MCF 10A (cell line): ENCODE results near the gene NCAM1. TPM values are rescaled to one million over a fixed set of nuclear protein-coding genes. Genes with fewer than 3 reads are reported as not detected.

Experiments used
- BruUV-seq: library from RNA; stranded (reverse); fragments of 400-500 nt; replicated peaks from 2 replicates; lab custom pipeline; 2021; lab: Mats Ljungman, UMichigan
- CTCF ChIA-PET: fragments of 300-600 bp; sonication (Branson Sonifier 250); formaldehyde crosslinking; extraction: SDS; loops from one replicate; lab custom pipeline; 2021; ENCODE audit warnings: antibody characterized with exemption, inconsistent platforms; lab: Yijun Ruan, JAX
- POLR2A ChIA-PET: fragments of 300-600, 350-650 bp; sonication (Branson Sonifier 250); formaldehyde crosslinking; extraction: SDS; loops from one replicate; lab custom pipeline; 2020; ENCODE audit warnings: antibody characterized with exemption, inconsistent platforms; lab: Yijun Ruan, JAX
- DNase-seq: peaks from one replicate; pipeline ENCODE4 v3.0.0-alpha.2; 2018; ENCODE audit not compliant: unreplicated experiment
- H3K27ac Mint-ChIP-seq: one replicate; pipeline ENCODE4 v1.8.0; 2022; ENCODE audit warnings: mild to moderate bottlenecking, low read depth, mixed read lengths; ENCODE audit not compliant: unreplicated experiment
- H3K27me3 Mint-ChIP-seq: one replicate; pipeline ENCODE4 v1.8.0; 2022; ENCODE audit warnings: mixed read lengths; ENCODE audit not compliant: insufficient read depth, unreplicated experiment
- H3K36me3 Mint-ChIP-seq: one replicate; pipeline ENCODE4 v1.8.0; 2022; ENCODE audit warnings: mild to moderate bottlenecking, moderate library complexity, mixed read lengths; ENCODE audit not compliant: insufficient read depth, unreplicated experiment
- H3K4me1 Mint-ChIP-seq: one replicate; pipeline ENCODE4 v1.8.0; 2022; ENCODE audit warnings: mixed read lengths; ENCODE audit not compliant: insufficient read depth, unreplicated experiment
- H3K4me3 Mint-ChIP-seq: one replicate; pipeline ENCODE4 v1.8.0; 2022; ENCODE audit warnings: mild to moderate bottlenecking, moderate library complexity, mixed read lengths; ENCODE audit not compliant: unreplicated experiment
- H3K9me3 Mint-ChIP-seq: one replicate; pipeline ENCODE4 v1.8.0; 2022; ENCODE audit warnings: mixed read lengths; ENCODE audit not compliant: unreplicated experiment
- CTCF ChIP-seq: fragments of 200-600 bp; IDR thresholded peaks from one replicate; pipeline ENCODE4 v1.8.0; 2022; ENCODE audit warnings: antibody characterized with exemption, mild to moderate bottlenecking; ENCODE audit not compliant: unreplicated experiment
- intact Hi-C: fragments of 100-400 bp; cut with micrococcal nuclease; formaldehyde crosslinking; loops from 2 replicates; pipeline ENCODE4 v1.14.1; 2022
- total RNA-seq: library from RNA; stranded (reverse); gene quantifications from 2 replicates; pipeline ENCODE4 v1.2.3, GENCODE V29; 2022

Gene NCAM1
- total RNA-seq, 1 experiment from 2014 or later, result 0.19 TPM

- H3K27me3 Mint-ChIP-seq, result peaks cover 21% of the 10 kb centered on the region
Observed at GRCh38 chr11:113272281-113272680, 311.1 kb downstream of the NCAM1 start.

GRCh38 chr11:113272927-113273615 is 311.9 kb downstream of the NCAM1 start:
- Mint-ChIP-seq H3K4me1 (no peaks in the 10 kb centered on the region), H3K9me3 (no peaks in the 10 kb centered on the region), H3K36me3 (no peaks in the 10 kb centered on the region), H3K4me3 (no peak overlapping the region), H3K27me3 (peaks cover 21% of the 10 kb centered on the region), H3K27ac (no peak overlapping the region)
- ChIA-PET POLR2A (no interaction called here), CTCF (interaction anchor here (0.9 to 1.0 kb wide), 2 partner anchors 17 to 477 kb away, joined by 3 read pairs; no protein-coding TSS in a partner anchor)
- DNase-seq, result no peak
- intact Hi-C loops, result no loop called here
- TF ChIP-seq CTCF, result no peak
- BruUV-seq, result no TSS peak

More at GRCh38 chr11:113272281-113272680, 311.1 kb downstream of the NCAM1 start:
- DNase-seq, result no peak
- H3K36me3 Mint-ChIP-seq, result no peaks in the 10 kb centered on the region
- no peak for TF ChIP-seq CTCF
- no peaks in the 10 kb centered on the region for H3K4me1 Mint-ChIP-seq
- intact Hi-C loops, result no loop called here
- no TSS peak for BruUV-seq
- no peak overlapping the region for H3K27ac Mint-ChIP-seq
- ChIA-PET POLR2A (interaction anchor here (0.7 kb wide), 1 partner anchor 10 kb away, joined by 4 read pairs; no protein-coding TSS in a partner anchor), CTCF (interaction anchor here (1.0 kb wide), 1 partner anchor 18 kb away, joined by 3 read pairs; no protein-coding TSS in a partner anchor)
- H3K9me3 Mint-ChIP-seq, result no peaks in the 10 kb centered on the region
- no peak overlapping the region for H3K4me3 Mint-ChIP-seq

GRCh38 chr11:113273720-113274119 is 312.5 kb downstream of the NCAM1 start:
- BruUV-seq, result no TSS peak
- CTCF ChIA-PET, result interaction anchor here (0.9 kb wide), 1 partner anchor 478 kb away, joined by 3 read pairs; no protein-coding TSS in a partner anchor
- no peak overlapping the region for H3K27ac Mint-ChIP-seq
- POLR2A ChIA-PET, result no interaction called here
- H3K36me3 Mint-ChIP-seq, result no peaks in the 10 kb centered on the region
- no peak for DNase-seq
- TF ChIP-seq CTCF, result no peak
- peaks cover 21% of the 10 kb centered on the region for H3K27me3 Mint-ChIP-seq
- no peaks in the 10 kb centered on the region for H3K9me3 Mint-ChIP-seq
- H3K4me1 Mint-ChIP-seq, result no peaks in the 10 kb centered on the region
- no peak overlapping the region for H3K4me3 Mint-ChIP-seq
- intact Hi-C loops, result no loop called here

GRCh38 chr11:113274713-113275582 is 313.7 kb downstream of the NCAM1 start:
- H3K27me3 Mint-ChIP-seq, result peaks cover 21% of the 10 kb centered on the region
- ChIA-PET POLR2A (no interaction called here), CTCF (interaction anchor here (0.8 to 1.9 kb wide), 3 partner anchors 11 to 77 kb away, joined by 3 to 12 read pairs (median 4); no protein-coding TSS in a partner anchor)
- H3K4me1 Mint-ChIP-seq, result no peaks in the 10 kb centered on the region
- DNase-seq, result peak; percentile 23
- H3K27ac Mint-ChIP-seq, result no peak overlapping the region
- H3K36me3 Mint-ChIP-seq, result no peaks in the 10 kb centered on the region
- intact Hi-C loops, result no loop called here
- H3K9me3 Mint-ChIP-seq, result no peaks in the 10 kb centered on the region
- peak; percentile 18 for TF ChIP-seq CTCF
- BruUV-seq, result no TSS peak
- no peak overlapping the region for H3K4me3 Mint-ChIP-seq
